Kidney epithelial cell (primary cell): ENCODE data around the gene SLC16A3. TPM values are rescaled to one million over a fixed set of nuclear protein-coding genes. Genes with fewer than 3 reads are reported as not detected.

Source experiments
- DNase-seq: peaks from one replicate; pipeline ENCODE4 v3.0.0-alpha.2; 2010; ENCODE audit warnings: low read depth
- H3K27me3 ChIP-seq: 2 replicates; pipeline ENCODE4 v1.6.0; 2011; ENCODE audit warnings: low read length; ENCODE audit not compliant: control insufficient read depth, insufficient read depth
- H3K36me3 ChIP-seq: 2 replicates; pipeline ENCODE4 v1.5.1; 2011; ENCODE audit warnings: low read length; ENCODE audit not compliant: control insufficient read depth, insufficient read depth
- H3K4me3 ChIP-seq: 2 replicates; pipeline ENCODE4 v1.5.1; 2011; ENCODE audit warnings: low read depth, mild to moderate bottlenecking, control low read depth, low read length
- total RNA-seq: library from RNA; depleted of rRNA; stranded (reverse); fragments of >200 nt; gene quantifications from 2 replicates; pipeline ENCODE4 v1.2.3, GENCODE V29; 2015
- TF ChIP-seq, protein P1 (sequence below): IDR thresholded peaks from 2 replicates; pipeline ENCODE4 v1.5.1; 2011; ENCODE audit warnings: mild to moderate bottlenecking, moderate library complexity, low read length, control low read depth, inconsistent platforms; ENCODE audit not compliant: insufficient read depth, poor library complexity, severe bottlenecking

The SLC16A3 gene
- total RNA-seq, 1 donor from 2014 or later = 83.4 TPM

DNA sequence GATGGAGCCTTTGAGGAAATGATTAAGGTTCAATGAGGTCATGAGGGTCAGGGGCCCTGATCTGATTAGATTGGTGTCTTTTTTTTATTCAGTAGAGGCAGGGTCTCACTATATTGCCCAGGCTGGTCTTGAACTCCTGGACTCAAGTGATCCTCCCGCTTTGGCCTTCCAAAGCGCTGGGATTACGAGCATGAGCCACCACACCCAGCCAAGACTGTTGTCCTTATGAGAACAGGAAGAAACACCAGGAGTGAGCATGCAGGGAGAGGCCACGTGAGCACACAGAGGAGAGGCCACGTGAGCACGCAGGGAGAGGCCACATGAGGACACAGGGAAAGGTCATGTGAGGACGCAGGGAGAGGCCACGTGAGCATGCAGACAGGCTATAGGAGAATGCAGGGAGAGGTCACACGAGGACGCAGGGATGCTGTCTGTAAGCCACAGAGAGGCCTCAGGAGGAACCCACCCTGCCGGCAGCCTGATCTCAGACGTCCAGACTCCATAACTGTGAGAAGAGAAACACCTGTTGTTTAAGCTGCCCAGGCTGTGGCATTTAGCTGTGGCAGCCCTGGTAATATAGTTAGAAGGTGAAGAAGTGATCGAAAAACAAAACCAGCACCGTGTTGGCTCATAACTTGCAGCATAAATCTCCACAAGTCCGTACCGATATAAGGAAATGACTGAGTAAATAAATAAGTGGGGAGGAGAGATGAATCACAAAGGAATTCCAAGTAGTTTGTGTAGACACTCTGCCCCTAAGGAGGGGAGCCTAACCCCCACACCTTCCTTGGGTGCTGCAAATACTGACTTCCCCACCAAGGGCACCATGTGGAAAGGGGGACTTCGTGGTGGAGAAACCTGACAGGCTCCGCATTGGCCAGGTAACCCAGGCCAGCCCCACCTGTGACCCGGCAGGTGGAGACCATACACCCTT, 59.3 kb downstream of the SLC16A3 start:
- Histone ChIP-seq H3K27me3 (no peaks in the 10 kb centered on the region), H3K36me3 (no peaks in the 10 kb centered on the region), H3K4me3 (no peak overlapping the region)
- DNase-seq = no peak
- TF ChIP-seq, protein P1, sequence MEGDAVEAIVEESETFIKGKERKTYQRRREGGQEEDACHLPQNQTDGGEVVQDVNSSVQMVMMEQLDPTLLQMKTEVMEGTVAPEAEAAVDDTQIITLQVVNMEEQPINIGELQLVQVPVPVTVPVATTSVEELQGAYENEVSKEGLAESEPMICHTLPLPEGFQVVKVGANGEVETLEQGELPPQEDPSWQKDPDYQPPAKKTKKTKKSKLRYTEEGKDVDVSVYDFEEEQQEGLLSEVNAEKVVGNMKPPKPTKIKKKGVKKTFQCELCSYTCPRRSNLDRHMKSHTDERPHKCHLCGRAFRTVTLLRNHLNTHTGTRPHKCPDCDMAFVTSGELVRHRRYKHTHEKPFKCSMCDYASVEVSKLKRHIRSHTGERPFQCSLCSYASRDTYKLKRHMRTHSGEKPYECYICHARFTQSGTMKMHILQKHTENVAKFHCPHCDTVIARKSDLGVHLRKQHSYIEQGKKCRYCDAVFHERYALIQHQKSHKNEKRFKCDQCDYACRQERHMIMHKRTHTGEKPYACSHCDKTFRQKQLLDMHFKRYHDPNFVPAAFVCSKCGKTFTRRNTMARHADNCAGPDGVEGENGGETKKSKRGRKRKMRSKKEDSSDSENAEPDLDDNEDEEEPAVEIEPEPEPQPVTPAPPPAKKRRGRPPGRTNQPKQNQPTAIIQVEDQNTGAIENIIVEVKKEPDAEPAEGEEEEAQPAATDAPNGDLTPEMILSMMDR = no peak

Other genes starting within 250 kb of the SLC16A3 start
- gene CENPX, start 206.2 kb upstream of the SLC16A3 start, total RNA-seq = 61.3 and 62.3 TPM in 2 replicates
- 16.1 and 22.2 TPM in 2 replicates for gene LRRC45, start 205.7 kb upstream of the SLC16A3 start, total RNA-seq
- gene RAC3, start 197.4 kb upstream of the SLC16A3 start, total RNA-seq = 57.4 and 64.1 TPM in 2 replicates
- 70.8 and 73.6 TPM in 2 replicates for gene DCXR, start 191.3 kb upstream of the SLC16A3 start, total RNA-seq
- gene RFNG, start 177.2 kb upstream of the SLC16A3 start, total RNA-seq = 72.3 and 112 TPM in 2 replicates
- gene GPS1, start 177.1 kb upstream of the SLC16A3 start, total RNA-seq = 150 and 163 TPM in 2 replicates
- gene DUS1L, start 163.2 kb upstream of the SLC16A3 start, total RNA-seq = 147 and 177 TPM in 2 replicates
- 202 and 249 TPM in 2 replicates for gene FASN, start 130.8 kb upstream of the SLC16A3 start, total RNA-seq
- 25.5 and 27.5 TPM in 2 replicates for gene CCDC57, start 16.2 kb upstream of the SLC16A3 start, total RNA-seq
- 55.1 and 61.7 TPM in 2 replicates for gene CSNK1D, start 44.7 kb downstream of the SLC16A3 start, total RNA-seq
- gene CD7, start 88.6 kb downstream of the SLC16A3 start, total RNA-seq = 0.21 TPM in 1 of 2 replicates, not detected in the other
- gene SECTM1, start 104.7 kb downstream of the SLC16A3 start, total RNA-seq = 0.07 TPM in 1 of 2 replicates, not detected in the other
- not detected in 2 replicates for gene TEX19, start 130.2 kb downstream of the SLC16A3 start, total RNA-seq
- not detected in 2 replicates for gene UTS2R, start 142.7 kb downstream of the SLC16A3 start, total RNA-seq
- 18.5 and 21.6 TPM in 2 replicates for gene HEXD, start 189.3 kb downstream of the SLC16A3 start, total RNA-seq
- 29.8 TPM in 2 replicates for gene OGFOD3, start 189.5 kb downstream of the SLC16A3 start, total RNA-seq
- gene CYBC1, start 221.7 kb downstream of the SLC16A3 start, total RNA-seq = 76.0 and 106 TPM in 2 replicates
- 59.9 and 76.3 TPM in 2 replicates for gene NARF, start 229.7 kb downstream of the SLC16A3 start, total RNA-seq